ENCODE data around the gene LMX1A.

LMX1A gene

GRCh38 chr1:165317612-165318011 lies 38.9 kb downstream of the LMX1A start:
- no peak overlapping the region for H2AFZ ChIP-seq (ENCODE audit: low read length)
- TF ChIP-seq CTCF (IDR thresholded peaks at IDR 0.05; ENCODE audit: low read length) (no peak), EZH2 (optimal IDR thresholded peaks at IDR 0.05; ENCODE audit: low read depth, low read length) (no peak), EZH2phosphoT487 (IDR thresholded peaks at IDR 0.05; ENCODE audit: low read length) (no peak)
- no peak overlapping the region for H3K9ac ChIP-seq (ENCODE audit: low read length)
- H3K27ac ChIP-seq (ENCODE audit: low read length) = no peak overlapping the region
- no peaks in the 10 kb centered on the region for H3K79me2 ChIP-seq (ENCODE audit: low read length)
- no peak overlapping the region for H3K4me3 ChIP-seq (ENCODE audit: low read length)
- H4K20me1 ChIP-seq (ENCODE audit: insufficient read depth, low read length) = no peaks in the 10 kb centered on the region
- H3K36me3 ChIP-seq (replicated peaks; ENCODE audit: insufficient read depth, low read length) = no peaks in the 10 kb centered on the region
- H3K27me3 ChIP-seq (replicated peaks; ENCODE audit: insufficient read depth, low read length) = no peaks in the 10 kb centered on the region
- no peaks in the 10 kb centered on the region for H3F3A ChIP-seq (ENCODE audit: insufficient read depth, low read length)
- DNase-seq = no peak
- H3K4me2 ChIP-seq (ENCODE audit: low read depth, low read length) = no peak overlapping the region
- no peaks in the 10 kb centered on the region for H3K9me2 ChIP-seq (replicated peaks; ENCODE audit: insufficient read depth, low read length)
- H3K9me3 ChIP-seq (replicated peaks; ENCODE audit: insufficient read depth, low read length) = no peaks in the 10 kb centered on the region
- H3K4me1 ChIP-seq (ENCODE audit: low read length) = no peaks in the 10 kb centered on the region

- H3K4me3 ChIP-seq (ENCODE audit: low read length) = no peak overlapping the region
- H3K9me3 ChIP-seq (replicated peaks; ENCODE audit: insufficient read depth, low read length) = no peaks in the 10 kb centered on the region
- H3K27ac ChIP-seq (ENCODE audit: low read length) = no peak overlapping the region
- H3K9me2 ChIP-seq (replicated peaks; ENCODE audit: insufficient read depth, low read length) = no peaks in the 10 kb centered on the region
- no peaks in the 10 kb centered on the region for H3K36me3 ChIP-seq (replicated peaks; ENCODE audit: insufficient read depth, low read length)
- TF ChIP-seq EZH2phosphoT487 (IDR thresholded peaks at IDR 0.05; ENCODE audit: low read length) (no peak), EZH2 (optimal IDR thresholded peaks at IDR 0.05; ENCODE audit: low read depth, low read length) (no peak), CTCF (IDR thresholded peaks at IDR 0.05; ENCODE audit: low read length) (no peak)
- H3K27me3 ChIP-seq (replicated peaks; ENCODE audit: insufficient read depth, low read length) = no peaks in the 10 kb centered on the region
- H3K9ac ChIP-seq (ENCODE audit: low read length) = no peak overlapping the region
- H3K4me2 ChIP-seq (ENCODE audit: low read depth, low read length) = no peak overlapping the region
- no peak overlapping the region for H2AFZ ChIP-seq (ENCODE audit: low read length)
- H3F3A ChIP-seq (ENCODE audit: insufficient read depth, low read length) = no peaks in the 10 kb centered on the region
- no peak for DNase-seq
- H3K4me1 ChIP-seq (ENCODE audit: low read length) = no peaks in the 10 kb centered on the region
- no peaks in the 10 kb centered on the region for H3K79me2 ChIP-seq (ENCODE audit: low read length)
- no peaks in the 10 kb centered on the region for H4K20me1 ChIP-seq (ENCODE audit: insufficient read depth, low read length)
Observed at GRCh38 chr1:165316153-165316772, 40.3 kb downstream of the LMX1A start.

GRCh38 chr1:165315481-165315880 lies 41.0 kb downstream of the LMX1A start:
- no peak overlapping the region for H3K4me3 ChIP-seq (ENCODE audit: low read length)
- H3K9me2 ChIP-seq (replicated peaks; ENCODE audit: insufficient read depth, low read length) = no peaks in the 10 kb centered on the region
- no peak overlapping the region for H2AFZ ChIP-seq (ENCODE audit: low read length)

More at GRCh38 chr1:165315481-165315880, 41.0 kb downstream of the LMX1A start:
- H3K36me3 ChIP-seq (replicated peaks; ENCODE audit: insufficient read depth, low read length) = no peaks in the 10 kb centered on the region
- H3K4me2 ChIP-seq (ENCODE audit: low read depth, low read length) = no peak overlapping the region
- H3K9ac ChIP-seq (ENCODE audit: low read length) = no peak overlapping the region
- H3K27me3 ChIP-seq (replicated peaks; ENCODE audit: insufficient read depth, low read length) = no peaks in the 10 kb centered on the region
- H3K4me1 ChIP-seq (ENCODE audit: low read length) = no peaks in the 10 kb centered on the region
- no peaks in the 10 kb centered on the region for H3K9me3 ChIP-seq (replicated peaks; ENCODE audit: insufficient read depth, low read length)
- H3K27ac ChIP-seq (ENCODE audit: low read length) = no peak overlapping the region
- no peaks in the 10 kb centered on the region for H3K79me2 ChIP-seq (ENCODE audit: low read length)
- no peaks in the 10 kb centered on the region for H4K20me1 ChIP-seq (ENCODE audit: insufficient read depth, low read length)
- DNase-seq = no peak
- TF ChIP-seq EZH2phosphoT487 (IDR thresholded peaks at IDR 0.05; ENCODE audit: low read length) (no peak), EZH2 (optimal IDR thresholded peaks at IDR 0.05; ENCODE audit: low read depth, low read length) (no peak), CTCF (IDR thresholded peaks at IDR 0.05; ENCODE audit: low read length) (no peak)
- no peaks in the 10 kb centered on the region for H3F3A ChIP-seq (ENCODE audit: insufficient read depth, low read length)
